K562 (cell line): ENCODE results near the gene NBEAL2. TPM values are rescaled to one million over a fixed set of nuclear protein-coding genes. Genes with fewer than 3 reads are reported as not detected.

Experiments
- ATF6 ChIP-seq: sonication (generic); formaldehyde crosslinking; IDR thresholded peaks from 2 replicates; pipeline ENCODE4 v1.4.0; 2020; ENCODE audit warnings: mild to moderate bottlenecking, missing genetic modification reagents
- CREB1 ChIP-seq, 2 experiments: sonication (generic) in 1 of 2; formaldehyde crosslinking in 1 of 2; IDR thresholded peaks; 2 replicates each; pipeline versions ENCODE4 v1.6.1 to v1.8.0; 2012 to 2022; ENCODE audit warnings: inconsistent platforms in 1 of 2, mild to moderate bottlenecking in 1 of 2, missing genetic modification reagents in 1 of 2, moderate library complexity in 1 of 2
- HMBOX1 ChIP-seq: sonication (generic); IDR thresholded peaks from 2 replicates; pipeline ENCODE4 v1.6.1; 2016
- MAZ ChIP-seq, 2 experiments: fragments of 450-650 bp in 1 of 2; sonication (generic) in 1 of 2; formaldehyde crosslinking; IDR thresholded peaks in 1 of 2; conservative IDR thresholded peaks in 1 of 2; 2 replicates each; pipeline versions ENCODE4 v1.4.0 to v1.5.0; 2020; ENCODE audit warnings: mild to moderate bottlenecking in 1 of 2, missing genetic modification reagents in 1 of 2
- NCOA4 ChIP-seq: fragments of 450-650 bp; IDR thresholded peaks from 2 replicates; pipeline ENCODE4 v1.6.1; 2018; ENCODE audit warnings: mild to moderate bottlenecking; ENCODE audit not compliant: partially characterized antibody
- PBX2 ChIP-seq, 2 experiments: IDR thresholded peaks in 1 of 2; conservative IDR thresholded peaks in 1 of 2; 2 replicates each; pipeline ENCODE4 v1.6.1; 2016; ENCODE audit warnings: low read depth in 2 of 2, mild to moderate bottlenecking in 1 of 2, missing compliant biosample characterization in 1 of 2, missing genetic modification characterization in 1 of 2, moderate library complexity in 1 of 2
- SOX6 ChIP-seq: fragments of 450-650 bp; IDR thresholded peaks from 2 replicates; pipeline ENCODE4 v1.6.1; 2014; ENCODE audit warnings: mild to moderate bottlenecking
- SPI1 ChIP-seq: IDR thresholded peaks from 2 replicates; pipeline ENCODE4 v1.6.1; 2011; ENCODE audit warnings: low read depth, low read length, control low read depth, borderline replicate concordance
- SREBF2 ChIP-seq: sonication (generic); formaldehyde crosslinking; IDR thresholded peaks from 2 replicates; pipeline ENCODE4 v1.4.0; 2020; ENCODE audit warnings: mild to moderate bottlenecking, missing genetic modification reagents
- ZBTB11 ChIP-seq, 3 experiments: fragments of 200-800 bp in 1 of 3; fragments of 250-450 bp in 1 of 3; fragments of 450-650 bp in 1 of 3; sonication (Bioruptor Pico) in 1 of 3; sonication (Bioruptor generic) in 1 of 3; formaldehyde crosslinking in 1 of 3; IDR thresholded peaks; 2 replicates each; pipeline versions ENCODE4 v1.6.1 to v1.8.0; 2016 to 2022; ENCODE audit warnings: mild to moderate bottlenecking in 2 of 3, missing genetic modification characterization in 2 of 3, missing compliant biosample characterization in 1 of 3, moderate library complexity in 1 of 3
- ZNF780A ChIP-seq: fragments of 250-450 bp; sonication (Bioruptor Pico); IDR thresholded peaks from 2 replicates; pipeline ENCODE4 v1.5.0; 2021; ENCODE audit warnings: mild to moderate bottlenecking
- polyA plus RNA-seq, 8 experiments: library from polyadenylated mRNA; depleted of rRNA in 4 of 8; stranded (reverse) in 5 of 8; unstranded in 3 of 8; fragments of >200 nt; fragmentation: Nextera tagmentation in 2 of 8; fragmentation: Illumina TruSeq in 1 of 8; extraction: Ambion mirVana in 2 of 8; extraction: Trizol in 1 of 8; gene quantifications; 2 replicates each; pipeline versions ENCODE4 v1.2.1 to v1.2.3, GENCODE V29; 2011 to 2014; ENCODE audit warnings: inconsistent platforms in 1 of 8, missing spikeins in 1 of 8
- total RNA-seq, 7 experiments: library from RNA; depleted of rRNA in 6 of 7; stranded (reverse); fragments of >200 nt in 6 of 7; fragmentation: Illumina TruSeq in 2 of 7; extraction: Trizol in 2 of 7; gene quantifications; 2 replicates each; pipeline versions ENCODE4 v1.2.1 to v1.2.3, GENCODE V29; 2011 to 2021; ENCODE audit warnings: low replicate concordance in 1 of 7
- TF ChIP-seq, protein P1 (sequence below): sonication (generic); formaldehyde crosslinking; IDR thresholded peaks from 2 replicates; pipeline ENCODE4 v1.8.0; 2022; ENCODE audit warnings: mild to moderate bottlenecking, missing genetic modification reagents

The NBEAL2 gene
- total and polyA plus RNA-seq, 9 of the 15 experiments (the other 6 are each of a cell fraction or from before 2014, with no cell fraction given), result 0.06 to 114 (median 29.6) TPM

DNA sequence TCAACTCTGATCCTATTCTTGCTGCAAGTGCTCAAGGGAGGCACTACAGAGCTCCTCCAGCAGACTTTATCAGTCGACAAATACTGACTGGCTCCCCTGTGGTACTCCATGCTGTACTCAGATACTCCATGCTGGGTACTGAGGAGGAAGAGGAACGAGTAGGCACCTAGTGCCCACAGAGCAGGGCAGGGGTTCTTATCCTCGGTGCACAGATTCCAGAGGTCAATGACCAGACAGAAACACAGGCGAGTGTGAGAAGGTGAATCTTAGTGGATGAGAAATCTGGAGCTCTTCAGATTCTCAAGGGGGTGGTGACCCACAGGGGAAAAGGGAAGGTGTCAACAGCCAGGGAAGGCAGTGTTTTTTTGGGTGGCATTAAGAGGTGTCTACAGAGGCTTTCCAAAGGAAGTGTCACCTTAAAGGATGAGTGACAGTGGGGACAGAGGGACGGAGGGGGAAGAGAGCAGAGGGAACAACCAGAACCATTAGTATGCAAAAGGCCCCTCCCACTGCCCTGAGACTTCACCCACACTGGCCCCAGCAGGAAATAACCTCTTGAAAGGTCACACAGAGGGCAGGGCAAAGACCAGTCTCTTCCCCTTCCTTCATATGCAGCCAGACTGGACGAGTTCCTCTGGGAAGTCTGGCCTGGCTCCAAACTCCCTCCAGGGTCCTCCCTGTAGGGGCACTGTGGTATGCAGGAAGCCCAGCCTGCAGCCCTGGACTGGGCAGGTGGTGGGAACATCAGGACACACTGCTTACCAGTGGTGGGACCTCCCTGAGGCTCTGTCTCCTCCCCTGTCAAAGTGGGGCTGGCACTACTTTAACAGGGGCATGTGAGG lies 30.4 kb upstream of the NBEAL2 start (continued):
- TF ChIP-seq MAZ (CRISPR knock-in tag; conservative IDR thresholded peaks at IDR 0.05 in 1 of 2, IDR thresholded peaks at IDR 0.05 in 1 of 2) (peak in 1 of 2 experiments; percentile 29; a peak in 2 of 4 replicates), SPI1 (peak; percentile 56; the same call in 1 of the 2 replicates), ZBTB11 (CRISPR knock-in tag; IDR thresholded peaks at IDR 0.05) (peak in 1 of 3 experiments; percentile 42; a peak in 1 of 6 replicates), SREBF2 (CRISPR knock-in tag) (peak; percentile 22; the same call in 1 of the 2 replicates), SOX6 (peak; percentile 16; the same call in 1 of the 2 replicates), ATF6 (CRISPR knock-in tag) (0 out of 2 replicates have a peak, but pooled peaks have one; percentile 54), HMBOX1 (peak; percentile 31; the same call in 1 of the 2 replicates), CREB1 (IDR thresholded peaks at IDR 0.05) (no peak), CREB1 (CRISPR knock-in tag; IDR thresholded peaks at IDR 0.05) (0 out of 2 replicates have a peak, but pooled peaks have one; percentile 5), ZNF780A (no peak), NCOA4 (no peak), PBX2 (CRISPR knock-in tag; IDR thresholded peaks at IDR 0.05; ENCODE audit: low read depth) (peak; percentile 41; the same call in 1 of the 2 replicates), PBX2 (tag; conservative IDR thresholded peaks at IDR 0.05; ENCODE audit: low read depth) (peak; percentile 29; the same call in 1 of the 2 replicates)
- TF ChIP-seq, protein P1, sequence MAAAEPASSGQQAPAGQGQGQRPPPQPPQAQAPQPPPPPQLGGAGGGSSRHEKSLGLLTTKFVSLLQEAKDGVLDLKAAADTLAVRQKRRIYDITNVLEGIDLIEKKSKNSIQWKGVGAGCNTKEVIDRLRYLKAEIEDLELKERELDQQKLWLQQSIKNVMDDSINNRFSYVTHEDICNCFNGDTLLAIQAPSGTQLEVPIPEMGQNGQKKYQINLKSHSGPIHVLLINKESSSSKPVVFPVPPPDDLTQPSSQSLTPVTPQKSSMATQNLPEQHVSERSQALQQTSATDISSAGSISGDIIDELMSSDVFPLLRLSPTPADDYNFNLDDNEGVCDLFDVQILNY (CRISPR knock-in tag), result 0 out of 2 replicates have a peak, but pooled peaks have one; percentile 58
